ENCODE data around the gene EMC8. TPM values are rescaled to one million over a fixed set of nuclear protein-coding genes. Genes with fewer than 3 reads are reported as not detected.

Gene EMC8
- total and polyA plus RNA-seq, 10 of the 15 experiments (the other 5 are each of a cell fraction or from before 2014, with no cell fraction given) = 7.8 to 62.0 (median 33.5) TPM

- TF ChIP-seq ESRRA (IDR thresholded peaks at IDR 0.05; ENCODE audit: low read length) (no peak), HDGF (IDR thresholded peaks at IDR 0.05) (no peak), FOXK2 (IDR thresholded peaks at IDR 0.05) (no peak), CREB1 (IDR thresholded peaks at IDR 0.05; ENCODE audit: low read depth) (no peak), FOXM1 (IDR thresholded peaks at IDR 0.05; ENCODE audit: low read depth, low read length) (no peak), NKRF (conservative IDR thresholded peaks at IDR 0.05) (no peak), JUND (IDR thresholded peaks at IDR 0.05; ENCODE audit: low read depth, low read length) (no peak), JUNB (IDR thresholded peaks at IDR 0.05) (no peak)
- TF ChIP-seq, protein P1, sequence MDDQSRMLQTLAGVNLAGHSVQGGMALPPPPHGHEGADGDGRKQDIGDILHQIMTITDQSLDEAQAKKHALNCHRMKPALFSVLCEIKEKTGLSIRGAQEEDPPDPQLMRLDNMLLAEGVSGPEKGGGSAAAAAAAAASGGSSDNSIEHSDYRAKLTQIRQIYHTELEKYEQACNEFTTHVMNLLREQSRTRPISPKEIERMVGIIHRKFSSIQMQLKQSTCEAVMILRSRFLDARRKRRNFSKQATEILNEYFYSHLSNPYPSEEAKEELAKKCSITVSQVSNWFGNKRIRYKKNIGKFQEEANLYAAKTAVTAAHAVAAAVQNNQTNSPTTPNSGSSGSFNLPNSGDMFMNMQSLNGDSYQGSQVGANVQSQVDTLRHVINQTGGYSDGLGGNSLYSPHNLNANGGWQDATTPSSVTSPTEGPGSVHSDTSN (IDR thresholded peaks at IDR 0.05; ENCODE audit: insufficient replicate concordance, low read depth, low read length) = no peak
Observed at GRCh38 chr16:85789773-85790172, 9.6 kb downstream of the EMC8 start (continued).

DNA sequence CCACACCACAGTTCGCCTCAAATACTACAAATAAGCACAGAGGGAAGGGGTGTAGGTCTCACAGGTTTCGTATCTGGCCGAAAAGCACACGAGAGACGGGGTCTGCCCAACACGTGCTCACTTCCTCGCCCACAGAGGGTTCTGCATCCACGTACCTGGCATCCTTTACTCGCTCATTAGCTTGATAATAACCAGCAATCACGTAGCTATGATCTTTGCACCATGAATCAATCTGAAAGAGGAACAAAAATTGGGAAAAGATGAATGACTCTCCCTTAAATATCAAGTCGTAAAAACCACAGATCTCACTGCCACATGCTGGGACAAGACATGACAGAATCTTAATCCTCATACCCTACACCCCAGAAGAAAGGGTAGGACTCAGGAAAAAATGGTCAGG lies 10.5 kb downstream of the EMC8 start:
- Histone ChIP-seq H3K36me3 (ENCODE audit: control insufficient read depth in 2 of 2, insufficient read depth in 2 of 2, low read length in 1 of 2) (peaks cover 18 to 30% of the 10 kb centered on the region in 2 experiments), H3K9me3 (replicated peaks; ENCODE audit: control insufficient read depth, insufficient read depth, low read length) (no peaks in the 10 kb centered on the region), H3K27me3 (replicated peaks in 1 of 2; ENCODE audit: control insufficient read depth in 2 of 2, insufficient read depth in 2 of 2, low read length in 1 of 2) (no peaks in the 10 kb centered on the region), H3K27ac (ENCODE audit: control insufficient read depth, insufficient read depth) (no peak overlapping the region), H4K20me1 (ENCODE audit: control insufficient read depth, insufficient read depth) (no peaks in the 10 kb centered on the region), H3K9ac (ENCODE audit: control insufficient read depth, insufficient read depth, low read length) (no peak overlapping the region), H3K79me2 (ENCODE audit: control insufficient read depth, insufficient read depth, low read length) (peaks cover 4% of the 10 kb centered on the region; the same call in 1 of the 2 replicates), H3K4me1 (ENCODE audit: control insufficient read depth, insufficient read depth, low read length) (no peaks in the 10 kb centered on the region; the same call in 1 of the 2 replicates), H3K4me2 (ENCODE audit: control insufficient read depth, insufficient read depth) (no peak overlapping the region), H3K4me3 (no peak overlapping the region), H2AFZ (ENCODE audit: control insufficient read depth, low read depth, low read length) (no peak overlapping the region)
- SMC1A ChIA-PET (ENCODE audit: uncharacterized antibody, unreplicated experiment) = interaction anchor here (0.7 to 1.1 kb wide), 3 partner anchors 8 to 44 kb away, joined by 3 to 4 read pairs (median 4); no protein-coding TSS in a partner anchor
- ATAC-seq = no peak
- in situ Hi-C loops (cut with MboI) = no loop called here
- intact Hi-C loops (cut with micrococcal nuclease; ENCODE audit: unreplicated experiment) = no loop called here
- RAD21 ChIA-PET (ENCODE audit: unreplicated experiment) = no interaction called here
- POLR2A ChIA-PET = no interaction called here
- CTCF ChIA-PET = interaction anchor here (1.4 to 1.7 kb wide), 2 partner anchors 9 to 395 kb away, joined by 4 read pairs; no protein-coding TSS in a partner anchor
- TF ChIP-seq BHLHE40 (IDR thresholded peaks at IDR 0.05; ENCODE audit: borderline replicate concordance in 1 of 2, low read depth in 2 of 2, low read length in 1 of 2) (0 out of 4 replicates have a peak, but pooled peaks of 1 of the 2 experiments have one; percentile 5), ATF3 (IDR thresholded peaks at IDR 0.05; ENCODE audit: borderline replicate concordance, extremely low read depth, low read depth, low read length) (no peak), TBL1XR1 (IDR thresholded peaks at IDR 0.05; ENCODE audit: low read depth, low read length) (no peak), CUX1 (IDR thresholded peaks at IDR 0.05; ENCODE audit: insufficient replicate concordance, low read depth, low read length) (no peak), KDM1A (IDR thresholded peaks at IDR 0.05; ENCODE audit: borderline replicate concordance) (no peak), IKZF1 (conservative IDR thresholded peaks at IDR 0.05) (peak; percentile 24; the same call in 1 of the 2 replicates)
- no TSS peak for BruUV-seq (replicated peaks)
- DNase-seq (ENCODE audit: low read depth, low spot score) = no peak
- no peak for FAIRE-seq
- WGBS (ENCODE audit: insufficient coverage, insufficient replicate concordance, low lambda C conversion rate, missing lambda C conversion rate) = 55% methylated on average over 11 of the region's 11 CpGs

All from GM12878 (cell line).